ENCODE results near the gene MACROD2. TPM values are rescaled to one million over a fixed set of nuclear protein-coding genes. Genes with fewer than 3 reads are reported as not detected.

Gene MACROD2
- total and polyA plus RNA-seq, 2 of the 4 experiments (the other 2 are of a cell fraction), result not detected

GRCh38 chr20:15637546-15637945 lies 1642.2 kb downstream of the MACROD2 start:
- H4K20me1 ChIP-seq (ENCODE audit: insufficient read depth, low read length), result no peaks in the 10 kb centered on the region
- H4K5ac ChIP-seq (ENCODE audit: low read depth, low read length), result no peak overlapping the region
- ATAC-seq (ENCODE audit: low read depth) (no peak), DNase-seq (no peak)
- H3K4me1 ChIP-seq (ENCODE audit: control insufficient read depth, insufficient read depth, low read length), result no peaks in the 10 kb centered on the region; the same call in 1 of the 2 replicates
- no TSS peak for BruUV-seq (replicated peaks)
- no peak overlapping the region for H2BK20ac ChIP-seq (ENCODE audit: low read depth, low read length)
- H3K9ac ChIP-seq (ENCODE audit: low read depth, low read length), result no peak overlapping the region
- no peak overlapping the region for H3K4me3 ChIP-seq (ENCODE audit: insufficient read depth, low read depth, low read length)
- no peak overlapping the region for H2AFZ ChIP-seq (replicated peaks; ENCODE audit: low read length, poor library complexity)
- no peak overlapping the region for H3K18ac ChIP-seq (ENCODE audit: low read depth, low read length)
- no peak overlapping the region for H3K4me2 ChIP-seq (ENCODE audit: low read depth, low read length)
- in situ Hi-C loops (cut with MboI; ENCODE audit: low sequenced_read_pairs), result no loop called here
- intact Hi-C loops (cut with micrococcal nuclease), result no loop called here
- H4K8ac ChIP-seq (ENCODE audit: low read depth in 2 of 2, low read length in 2 of 2), result no peak overlapping the region
- no peaks in the 10 kb centered on the region for H3K36me3 ChIP-seq (ENCODE audit: control insufficient read depth, insufficient read depth, low read length)
- H3K79me1 ChIP-seq (ENCODE audit: low read depth in 1 of 2, low read length in 2 of 2), result no peaks in the 10 kb centered on the region
- H3K4ac ChIP-seq (ENCODE audit: low read depth, low read length), result no peak overlapping the region
- H2BK15ac ChIP-seq (ENCODE audit: low read depth, low read length), result no peak overlapping the region
- no peaks in the 10 kb centered on the region for H3K27me3 ChIP-seq (ENCODE audit: control insufficient read depth, insufficient read depth, low read length)
- no CpG with 5 or more reads among the region's 5 CpGs for WGBS, 2 experiments (ENCODE audit: extremely low coverage in 2 of 2, insufficient read length in 1 of 2)
- H3K14ac ChIP-seq (replicated peaks; ENCODE audit: low read depth, low read length), result no peak overlapping the region
- H3K56ac ChIP-seq (ENCODE audit: extremely low read depth, insufficient read depth, low read length), result no peak overlapping the region
- no peak overlapping the region for H2AK5ac ChIP-seq (ENCODE audit: low read depth, low read length)
- no peak overlapping the region for H2BK5ac ChIP-seq (ENCODE audit: low read depth, low read length, poor library complexity, severe bottlenecking)
- dilution Hi-C loops (cut with HindIII; ENCODE audit: low sequenced_read_pairs, unreplicated experiment), result no loop called here
- CTCF ChIA-PET, result no interaction called here
- H2AK9ac ChIP-seq (replicated peaks; ENCODE audit: low read depth, low read length, poor library complexity), result no peak overlapping the region
- H4K91ac ChIP-seq (ENCODE audit: insufficient read depth, low read depth, low read length), result no peak overlapping the region
- H3K9me3 ChIP-seq (ENCODE audit: control insufficient read depth, insufficient read depth, low read length), result no peaks in the 10 kb centered on the region
- POLR2A ChIA-PET (ENCODE audit: unreplicated experiment), result no interaction called here
- 0 out of 2 replicates have a peak, but pooled peaks cover 2% of the 10 kb centered on the region for H3K9me1 ChIP-seq (ENCODE audit: insufficient read depth, low read length)
- no peak overlapping the region for H3K27ac ChIP-seq (ENCODE audit: insufficient read depth, low read length)
- TF ChIP-seq CTCF (conservative IDR thresholded peaks at IDR 0.05; ENCODE audit: low read depth, low read length) (no peak), USF2 (IDR thresholded peaks at IDR 0.05; ENCODE audit: low read depth, low read length) (no peak), SMC3 (IDR thresholded peaks at IDR 0.05; ENCODE audit: low read depth, low read length) (no peak), MAZ (IDR thresholded peaks at IDR 0.05; ENCODE audit: borderline replicate concordance, low read depth, low read length) (no peak), BHLHE40 (IDR thresholded peaks at IDR 0.05; ENCODE audit: low read depth, low read length) (no peak), RCOR1 (IDR thresholded peaks at IDR 0.05; ENCODE audit: insufficient replicate concordance, low read length) (no peak), RFX5 (IDR thresholded peaks at IDR 0.05; ENCODE audit: low read depth, low read length) (no peak), CHD1 (IDR thresholded peaks at IDR 0.05; ENCODE audit: low read depth, low read length) (no peak), CEBPB (IDR thresholded peaks at IDR 0.05; ENCODE audit: low read depth, low read length) (no peak), ELK1 (IDR thresholded peaks at IDR 0.05; ENCODE audit: borderline replicate concordance, low read depth, low read length) (no peak), POLR2A (IDR thresholded peaks at IDR 0.05; ENCODE audit: low read depth, low read length) (no peak), MAFK (IDR thresholded peaks at IDR 0.05; ENCODE audit: low read depth, low read length) (no peak), FOS (IDR thresholded peaks at IDR 0.05; ENCODE audit: low read depth, low read length) (no peak)
- H3K23ac ChIP-seq (ENCODE audit: low read depth, low read length), result no peak overlapping the region
- H2BK120ac ChIP-seq (ENCODE audit: low read depth, low read length), result no peak overlapping the region

Measured in IMR-90 (cell line).